Measurements from ENCODE around the gene ARHGAP12. TPM values are rescaled to one million over a fixed set of nuclear protein-coding genes. Genes with fewer than 3 reads are reported as not detected.

The ARHGAP12 gene
- total RNA-seq, 1 experiment from 2014 or later: 39.5 TPM

DNA sequence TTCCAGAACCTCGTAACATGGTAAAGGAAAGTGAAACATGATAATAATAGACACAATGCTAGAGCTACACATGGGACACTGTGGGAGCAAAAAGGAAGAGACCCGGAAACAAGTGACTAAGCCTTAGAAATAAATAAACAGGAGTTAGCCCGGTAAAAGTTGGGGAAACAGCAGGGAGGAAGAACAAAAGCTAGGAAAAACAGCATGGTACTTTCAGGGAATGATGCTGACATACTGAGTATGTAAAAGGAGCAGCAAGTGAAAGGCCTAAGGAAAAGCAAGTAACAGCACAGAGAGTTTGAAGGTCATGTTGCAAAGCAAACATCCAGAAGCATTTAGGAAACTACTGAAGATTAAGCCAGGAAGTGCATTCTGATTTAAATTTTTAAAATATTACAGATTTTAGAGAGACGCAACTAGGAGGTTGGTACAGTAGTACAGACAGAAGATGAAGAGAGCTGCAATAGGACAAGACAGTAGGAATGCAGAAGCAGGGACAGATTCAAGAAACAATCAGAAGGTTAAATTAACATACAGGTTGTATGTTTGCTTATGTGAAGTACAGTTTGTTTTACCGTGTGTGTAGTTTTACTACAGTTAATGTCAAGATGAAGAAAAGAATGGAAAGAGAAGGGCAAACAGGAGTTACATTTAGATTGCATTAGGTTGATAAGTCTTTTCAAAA lies 63.7 kb downstream of the ARHGAP12 start:
- ChIA-PET CTCF (interaction anchor here (0.7 kb wide), 2 partner anchors 34 to 162 kb away, joined by 3 read pairs; no protein-coding TSS in a partner anchor), POLR2A (no interaction called here)
- H3K27me3 Mint-ChIP-seq (ENCODE audit: low read depth): no peaks in the 10 kb centered on the region
- H3K36me3 Mint-ChIP-seq: peaks cover 6% of the 10 kb centered on the region
- H3K9me3 Mint-ChIP-seq: no peaks in the 10 kb centered on the region
- H3K27ac Mint-ChIP-seq: peak overlapping the region; percentile 95
- H3K4me3 Mint-ChIP-seq: peak overlapping the region; percentile 47
- H3K4me1 Mint-ChIP-seq: peaks cover 44% of the 10 kb centered on the region
- ATAC-seq: peak; percentile 93
- DNase-seq (ENCODE audit: low spot score): no peak
- no peak for TF ChIP-seq HMGA2 (CRISPR knock-in tag; IDR thresholded peaks at IDR 0.05)
- TF ChIP-seq FOXK1 (CRISPR knock-in tag; IDR thresholded peaks at IDR 0.05): no peak
- peak; percentile 99 for TF ChIP-seq ETV6 (CRISPR knock-in tag; IDR thresholded peaks at IDR 0.05)
- TF ChIP-seq RORB (CRISPR knock-in tag; IDR thresholded peaks at IDR 0.05): no peak
- TF ChIP-seq ATF3 (CRISPR knock-in tag; conservative IDR thresholded peaks at IDR 0.05): no peak
- peak; percentile 65; the same call in 1 of the 2 replicates for TF ChIP-seq FOXP4 (CRISPR knock-in tag; IDR thresholded peaks at IDR 0.05)
- TF ChIP-seq TEAD1 (CRISPR knock-in tag; IDR thresholded peaks at IDR 0.05): 0 out of 2 replicates have a peak, but pooled peaks have one; percentile 41
- no peak for TF ChIP-seq CREB1 (CRISPR knock-in tag; IDR thresholded peaks at IDR 0.05)

GRCh38 chr10:31855033-31855432 lies 73.6 kb downstream of the ARHGAP12 start:
- DNase-seq (ENCODE audit: low spot score) (no peak), ATAC-seq (no peak)
- TF ChIP-seq RELA (CRISPR knock-in tag; IDR thresholded peaks at IDR 0.05; ENCODE audit: borderline replicate concordance): no peak
- TF ChIP-seq, protein P1, sequence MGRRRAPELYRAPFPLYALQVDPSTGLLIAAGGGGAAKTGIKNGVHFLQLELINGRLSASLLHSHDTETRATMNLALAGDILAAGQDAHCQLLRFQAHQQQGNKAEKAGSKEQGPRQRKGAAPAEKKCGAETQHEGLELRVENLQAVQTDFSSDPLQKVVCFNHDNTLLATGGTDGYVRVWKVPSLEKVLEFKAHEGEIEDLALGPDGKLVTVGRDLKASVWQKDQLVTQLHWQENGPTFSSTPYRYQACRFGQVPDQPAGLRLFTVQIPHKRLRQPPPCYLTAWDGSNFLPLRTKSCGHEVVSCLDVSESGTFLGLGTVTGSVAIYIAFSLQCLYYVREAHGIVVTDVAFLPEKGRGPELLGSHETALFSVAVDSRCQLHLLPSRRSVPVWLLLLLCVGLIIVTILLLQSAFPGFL (CRISPR knock-in tag; IDR thresholded peaks at IDR 0.05; ENCODE audit: borderline replicate concordance): no peak
- TF ChIP-seq, protein P2, sequence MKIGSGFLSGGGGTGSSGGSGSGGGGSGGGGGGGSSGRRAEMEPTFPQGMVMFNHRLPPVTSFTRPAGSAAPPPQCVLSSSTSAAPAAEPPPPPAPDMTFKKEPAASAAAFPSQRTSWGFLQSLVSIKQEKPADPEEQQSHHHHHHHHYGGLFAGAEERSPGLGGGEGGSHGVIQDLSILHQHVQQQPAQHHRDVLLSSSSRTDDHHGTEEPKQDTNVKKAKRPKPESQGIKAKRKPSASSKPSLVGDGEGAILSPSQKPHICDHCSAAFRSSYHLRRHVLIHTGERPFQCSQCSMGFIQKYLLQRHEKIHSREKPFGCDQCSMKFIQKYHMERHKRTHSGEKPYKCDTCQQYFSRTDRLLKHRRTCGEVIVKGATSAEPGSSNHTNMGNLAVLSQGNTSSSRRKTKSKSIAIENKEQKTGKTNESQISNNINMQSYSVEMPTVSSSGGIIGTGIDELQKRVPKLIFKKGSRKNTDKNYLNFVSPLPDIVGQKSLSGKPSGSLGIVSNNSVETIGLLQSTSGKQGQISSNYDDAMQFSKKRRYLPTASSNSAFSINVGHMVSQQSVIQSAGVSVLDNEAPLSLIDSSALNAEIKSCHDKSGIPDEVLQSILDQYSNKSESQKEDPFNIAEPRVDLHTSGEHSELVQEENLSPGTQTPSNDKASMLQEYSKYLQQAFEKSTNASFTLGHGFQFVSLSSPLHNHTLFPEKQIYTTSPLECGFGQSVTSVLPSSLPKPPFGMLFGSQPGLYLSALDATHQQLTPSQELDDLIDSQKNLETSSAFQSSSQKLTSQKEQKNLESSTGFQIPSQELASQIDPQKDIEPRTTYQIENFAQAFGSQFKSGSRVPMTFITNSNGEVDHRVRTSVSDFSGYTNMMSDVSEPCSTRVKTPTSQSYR (CRISPR knock-in tag; IDR thresholded peaks at IDR 0.05): no peak
- Mint-ChIP-seq H3K27ac (no peak overlapping the region), H3K9me3 (no peaks in the 10 kb centered on the region), H3K4me3 (no peak overlapping the region), H3K36me3 (peaks cover 13% of the 10 kb centered on the region), H3K4me1 (peaks cover 22% of the 10 kb centered on the region), H3K27me3 (ENCODE audit: low read depth) (no peaks in the 10 kb centered on the region)
- POLR2A ChIA-PET: no interaction called here
- CTCF ChIA-PET: no interaction called here

- ChIA-PET POLR2A (no interaction called here), CTCF (no interaction called here)
- H3K36me3 Mint-ChIP-seq: peaks cover 5% of the 10 kb centered on the region
- H3K27me3 Mint-ChIP-seq (ENCODE audit: low read depth): no peaks in the 10 kb centered on the region
- peaks cover 16% of the 10 kb centered on the region for H3K4me1 Mint-ChIP-seq
- no peak overlapping the region for H3K27ac Mint-ChIP-seq
- H3K9me3 Mint-ChIP-seq: no peaks in the 10 kb centered on the region
- DNase-seq (ENCODE audit: low spot score) (no peak), ATAC-seq (no peak)
- no peak overlapping the region for H3K4me3 Mint-ChIP-seq
- TF ChIP-seq, protein P3, sequence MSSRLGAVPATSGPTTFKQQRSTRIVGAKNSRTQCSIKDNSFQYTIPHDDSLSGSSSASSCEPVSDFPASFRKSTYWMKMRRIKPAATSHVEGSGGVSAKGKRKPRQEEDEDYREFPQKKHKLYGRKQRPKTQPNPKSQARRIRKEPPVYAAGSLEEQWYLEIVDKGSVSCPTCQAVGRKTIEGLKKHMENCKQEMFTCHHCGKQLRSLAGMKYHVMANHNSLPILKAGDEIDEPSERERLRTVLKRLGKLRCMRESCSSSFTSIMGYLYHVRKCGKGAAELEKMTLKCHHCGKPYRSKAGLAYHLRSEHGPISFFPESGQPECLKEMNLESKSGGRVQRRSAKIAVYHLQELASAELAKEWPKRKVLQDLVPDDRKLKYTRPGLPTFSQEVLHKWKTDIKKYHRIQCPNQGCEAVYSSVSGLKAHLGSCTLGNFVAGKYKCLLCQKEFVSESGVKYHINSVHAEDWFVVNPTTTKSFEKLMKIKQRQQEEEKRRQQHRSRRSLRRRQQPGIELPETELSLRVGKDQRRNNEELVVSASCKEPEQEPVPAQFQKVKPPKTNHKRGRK (CRISPR knock-in tag; IDR thresholded peaks at IDR 0.05; ENCODE audit: borderline replicate concordance): no peak
- TF ChIP-seq, protein P4, sequence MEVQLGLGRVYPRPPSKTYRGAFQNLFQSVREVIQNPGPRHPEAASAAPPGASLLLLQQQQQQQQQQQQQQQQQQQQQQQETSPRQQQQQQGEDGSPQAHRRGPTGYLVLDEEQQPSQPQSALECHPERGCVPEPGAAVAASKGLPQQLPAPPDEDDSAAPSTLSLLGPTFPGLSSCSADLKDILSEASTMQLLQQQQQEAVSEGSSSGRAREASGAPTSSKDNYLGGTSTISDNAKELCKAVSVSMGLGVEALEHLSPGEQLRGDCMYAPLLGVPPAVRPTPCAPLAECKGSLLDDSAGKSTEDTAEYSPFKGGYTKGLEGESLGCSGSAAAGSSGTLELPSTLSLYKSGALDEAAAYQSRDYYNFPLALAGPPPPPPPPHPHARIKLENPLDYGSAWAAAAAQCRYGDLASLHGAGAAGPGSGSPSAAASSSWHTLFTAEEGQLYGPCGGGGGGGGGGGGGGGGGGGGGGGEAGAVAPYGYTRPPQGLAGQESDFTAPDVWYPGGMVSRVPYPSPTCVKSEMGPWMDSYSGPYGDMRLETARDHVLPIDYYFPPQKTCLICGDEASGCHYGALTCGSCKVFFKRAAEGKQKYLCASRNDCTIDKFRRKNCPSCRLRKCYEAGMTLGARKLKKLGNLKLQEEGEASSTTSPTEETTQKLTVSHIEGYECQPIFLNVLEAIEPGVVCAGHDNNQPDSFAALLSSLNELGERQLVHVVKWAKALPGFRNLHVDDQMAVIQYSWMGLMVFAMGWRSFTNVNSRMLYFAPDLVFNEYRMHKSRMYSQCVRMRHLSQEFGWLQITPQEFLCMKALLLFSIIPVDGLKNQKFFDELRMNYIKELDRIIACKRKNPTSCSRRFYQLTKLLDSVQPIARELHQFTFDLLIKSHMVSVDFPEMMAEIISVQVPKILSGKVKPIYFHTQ (CRISPR knock-in tag; IDR thresholded peaks at IDR 0.05): no peak
- TF ChIP-seq MAX (CRISPR knock-in tag; IDR thresholded peaks at IDR 0.05): no peak
- no peak for TF ChIP-seq NR2C2 (CRISPR knock-in tag; IDR thresholded peaks at IDR 0.05)
- TF ChIP-seq NR3C1 (CRISPR knock-in tag; conservative IDR thresholded peaks at IDR 0.05; ENCODE audit: low read depth): no peak
- no peak for TF ChIP-seq GTF2I (CRISPR knock-in tag; conservative IDR thresholded peaks at IDR 0.05)
- TF ChIP-seq ZNF396 (CRISPR knock-in tag; IDR thresholded peaks at IDR 0.05; ENCODE audit: borderline replicate concordance): no peak
- no peak for TF ChIP-seq SP1 (CRISPR knock-in tag; conservative IDR thresholded peaks at IDR 0.05)
- TF ChIP-seq RELA (CRISPR knock-in tag; IDR thresholded peaks at IDR 0.05; ENCODE audit: borderline replicate concordance): no peak
These were observed 75.0 kb downstream of the ARHGAP12 start for GRCh38 chr10:31853629-31854028.
